ENCODE results near the gene TEX14. TPM values are rescaled to one million over a fixed set of nuclear protein-coding genes. Genes with fewer than 3 reads are reported as not detected.

TEX14 gene
- total RNA-seq, 4 donors from 2014 or later, result 0.27 TPM; not detected in 3

GRCh38 chr17:58632324-58633314, 59.2 kb downstream of the TEX14 start:
- in situ Hi-C loops (cut with MboI; ENCODE audit: low pct_ligation_motif_present in 1 of 4, low pct_unique_long_range_greater_than_20kb in 1 of 4, low sequenced_read_pairs in 3 of 4), result no loop called here
- Histone ChIP-seq H3K4me3 (peak overlapping the region; percentile 22 to 51 (median 29)), H3K9me3 (no peaks in the 10 kb centered on the region), H3K27me3 (no peaks in the 10 kb centered on the region), H3K36me3 (no peaks in the 10 kb centered on the region), H3K4me1 (peaks cover 0 to 9% (median 7%) of the 10 kb centered on the region in 4 donors), H3K27ac (peak overlapping the region; percentile 69 to 89 (median 84))
- WGBS, 2 donors (ENCODE audit: low coverage in 1 of 2), result 73 to 82% methylated on average over 14 to 20 of the region's 20 CpGs
- DNase-seq, result no peak
- intact Hi-C loops (cut with DNase I; ENCODE audit: low total_unique reads), result loop anchor here (5.0 kb wide), 1 partner anchor 115 kb away; no protein-coding TSS in a partner anchor
- no peak for TF ChIP-seq EP300 (IDR thresholded peaks at IDR 0.05; ENCODE audit: low read depth)
- no peak for TF ChIP-seq POLR2A (IDR thresholded peaks at IDR 0.05)
- no peak for TF ChIP-seq POLR2AphosphoS5 (IDR thresholded peaks at IDR 0.05)
- TF ChIP-seq CTCF (IDR thresholded peaks at IDR 0.05), result no peak

- intact Hi-C loops (cut with DNase I; ENCODE audit: low total_unique reads) (loop anchor here (5.0 kb wide), 1 partner anchor 114 kb away; no protein-coding TSS in a partner anchor), in situ Hi-C loops (cut with MboI; ENCODE audit: low pct_ligation_motif_present in 1 of 4, low pct_unique_long_range_greater_than_20kb in 1 of 4, low sequenced_read_pairs in 3 of 4) (no loop called here)
These were observed 60.1 kb downstream of the TEX14 start for GRCh38 chr17:58631523-58632323.

GRCh38 chr17:58630883-58631522, 60.8 kb downstream of the TEX14 start:
- in situ Hi-C loops (cut with MboI; ENCODE audit: low pct_ligation_motif_present in 1 of 4, low pct_unique_long_range_greater_than_20kb in 1 of 4, low sequenced_read_pairs in 3 of 4), result no loop called here
- Histone ChIP-seq H3K4me1 (peaks cover 0 to 9% (median 7%) of the 10 kb centered on the region in 4 donors), H3K4me3 (peak overlapping the region in 3 of 4 donors; percentile 28 to 51 (median 30)), H3K27ac (peak overlapping the region; percentile 69 to 89 (median 84)), H3K27me3 (no peaks in the 10 kb centered on the region), H3K36me3 (no peaks in the 10 kb centered on the region), H3K9me3 (no peaks in the 10 kb centered on the region)
- peak in 1 of 5 experiments; percentile 4 for TF ChIP-seq CTCF (IDR thresholded peaks at IDR 0.05)
- no peak for TF ChIP-seq EP300 (IDR thresholded peaks at IDR 0.05; ENCODE audit: low read depth)
- peak in 1 of 3 donors; percentile 2 for TF ChIP-seq POLR2AphosphoS5 (IDR thresholded peaks at IDR 0.05)
- no peak for TF ChIP-seq POLR2A (IDR thresholded peaks at IDR 0.05)
- DNase-seq, result peak; percentile 68
- intact Hi-C loops (cut with DNase I; ENCODE audit: low total_unique reads), result loop anchor here (5.0 kb wide), 1 partner anchor 114 kb away; no protein-coding TSS in a partner anchor
- WGBS, 2 donors (ENCODE audit: low coverage in 1 of 2), result 30 to 32% methylated on average over 1 to 10 of the region's 10 CpGs

More at GRCh38 chr17:58631523-58632323, 60.1 kb downstream of the TEX14 start:
- Histone ChIP-seq H3K27me3 (no peaks in the 10 kb centered on the region), H3K9me3 (no peaks in the 10 kb centered on the region), H3K27ac (peak overlapping the region; percentile 69 to 89 (median 84)), H3K4me1 (peaks cover 0 to 9% (median 7%) of the 10 kb centered on the region in 4 donors), H3K36me3 (no peaks in the 10 kb centered on the region), H3K4me3 (peak overlapping the region; percentile 22 to 51 (median 29))
- 1% methylated on average over 24 to 30 of the region's 30 CpGs for WGBS, 2 donors (ENCODE audit: low coverage in 1 of 2)
- peak; percentile 97 for DNase-seq
- no peak for TF ChIP-seq EP300 (IDR thresholded peaks at IDR 0.05; ENCODE audit: low read depth)
- TF ChIP-seq POLR2A (IDR thresholded peaks at IDR 0.05), result peak; percentile 99
- TF ChIP-seq CTCF (IDR thresholded peaks at IDR 0.05), result peak in 4 of 5 experiments; percentile 4 to 57 (median 29)
- TF ChIP-seq POLR2AphosphoS5 (IDR thresholded peaks at IDR 0.05), result peak; percentile 96 to 100 (median 99)

Measured in transverse colon (tissue), 4 donors.